GM19023 (cell line): ENCODE data around the gene SLC35B3.
"Not testable (repeated sequence)": the region's sequence is repeated elsewhere in the genome, so short reads cannot be mapped to it uniquely, and the experiment has no call there.

Source experiments
- ATAC-seq: cut with Tn5 transposase; IDR thresholded peaks from one replicate; pipeline ENCODE4 v1.9.1; 2021; ENCODE audit warnings: mild to moderate bottlenecking, moderate library complexity; ENCODE audit not compliant: unreplicated experiment

Gene SLC35B3

GRCh38 chr6:8415280-8415679 is 20.1 kb downstream of the SLC35B3 start:
- ATAC-seq, result no peak

DNA sequence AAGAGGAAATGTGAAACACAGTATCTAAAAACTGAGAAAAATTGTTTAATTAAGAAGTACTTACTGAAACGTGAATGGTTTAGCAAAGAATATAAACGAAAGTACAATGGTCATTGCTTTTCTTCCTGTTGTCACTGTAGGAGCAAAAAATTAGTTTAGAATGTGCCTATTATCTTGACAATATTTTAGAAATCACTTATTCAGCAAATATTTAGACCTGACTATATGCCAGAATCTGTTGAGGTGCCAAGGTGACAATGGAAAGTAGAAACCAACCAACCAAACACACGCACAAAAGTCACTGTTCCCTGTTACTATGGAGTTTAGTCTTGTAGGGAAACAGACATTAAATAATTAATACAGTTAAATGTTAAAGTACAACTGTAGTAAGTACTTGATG is 20.5 kb downstream of the SLC35B3 start:
- no peak for ATAC-seq

DNA sequence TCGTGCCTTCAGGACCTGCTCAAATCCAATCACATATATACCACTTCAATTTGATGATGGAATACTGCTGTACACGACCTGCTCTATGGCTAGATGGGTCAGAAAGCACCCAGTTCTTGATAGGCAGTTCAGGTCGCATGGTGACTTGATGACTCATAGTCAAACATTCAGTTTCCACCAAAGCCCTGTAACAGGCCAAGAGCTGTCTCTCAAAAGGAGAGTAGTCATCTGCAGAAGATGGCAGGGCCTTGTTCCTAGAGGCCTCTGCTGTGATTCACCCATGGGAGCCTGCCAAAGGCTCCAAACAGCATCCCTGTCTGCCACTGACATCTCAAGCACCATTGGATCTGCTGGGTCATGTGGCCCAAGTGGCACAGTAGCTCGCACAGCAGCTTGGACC is 29.4 kb downstream of the SLC35B3 start:
- ATAC-seq, result not testable (repeated sequence)

DNA sequence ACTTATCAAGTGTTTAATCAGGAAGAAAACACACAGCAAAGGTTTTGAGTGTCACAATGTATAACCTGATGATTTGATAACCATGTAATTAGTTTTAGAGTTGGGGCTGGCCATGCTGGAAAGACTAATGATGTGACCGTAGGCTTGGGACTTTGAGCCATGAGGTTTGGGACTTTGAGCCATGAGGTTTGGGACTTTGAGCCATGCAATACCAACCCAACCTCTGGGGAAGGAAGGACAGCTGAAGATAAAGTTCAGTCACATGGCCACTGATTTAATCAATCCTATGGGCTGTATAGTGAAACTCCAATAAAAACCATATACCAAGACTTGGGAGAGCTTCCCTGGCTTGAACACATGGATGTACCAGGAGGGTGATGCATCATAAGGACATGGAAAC is 32.8 kb downstream of the SLC35B3 start:
- ATAC-seq, result no peak

DNA sequence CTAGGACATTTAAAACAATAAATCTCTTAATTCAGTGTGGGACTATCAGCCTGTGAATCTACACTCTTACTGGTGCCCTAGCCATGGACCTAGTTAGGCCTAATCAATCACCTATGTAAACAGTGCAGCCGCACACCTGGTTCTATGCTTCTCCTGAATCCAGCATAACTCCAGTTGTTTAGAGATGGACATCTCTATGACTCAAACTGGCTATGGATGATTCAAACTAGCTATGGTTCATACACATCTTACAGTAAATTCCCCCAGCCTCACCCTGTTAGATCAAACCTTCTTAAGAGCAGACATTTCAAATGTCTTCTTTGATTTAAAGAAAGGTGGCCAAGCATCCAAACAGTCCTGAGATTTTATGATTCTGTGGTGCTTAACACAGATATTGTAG is 34.7 kb downstream of the SLC35B3 start:
- ATAC-seq, result no peak

DNA sequence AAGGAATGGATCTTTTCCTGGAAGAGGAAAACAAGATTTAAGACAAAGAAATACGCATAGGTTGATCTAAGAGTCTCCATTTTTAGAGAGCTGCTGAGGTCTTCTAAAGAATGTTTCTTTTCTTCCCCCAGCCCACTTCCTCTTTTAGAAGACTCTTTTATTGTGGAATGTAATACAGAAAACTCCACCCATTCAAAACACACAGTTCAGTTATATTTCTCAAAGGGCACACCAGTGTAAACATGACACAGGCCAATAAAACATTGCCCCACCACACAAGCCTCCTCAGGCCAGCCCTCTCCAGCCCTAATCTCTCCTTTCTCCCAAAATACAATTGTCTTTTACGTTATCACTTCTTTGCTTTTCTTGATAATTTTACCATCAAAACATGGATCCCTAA is 42.8 kb downstream of the SLC35B3 start:
- ATAC-seq, result no peak

GRCh38 chr6:8391934-8392333 is 43.4 kb downstream of the SLC35B3 start:
- no peak for ATAC-seq

DNA sequence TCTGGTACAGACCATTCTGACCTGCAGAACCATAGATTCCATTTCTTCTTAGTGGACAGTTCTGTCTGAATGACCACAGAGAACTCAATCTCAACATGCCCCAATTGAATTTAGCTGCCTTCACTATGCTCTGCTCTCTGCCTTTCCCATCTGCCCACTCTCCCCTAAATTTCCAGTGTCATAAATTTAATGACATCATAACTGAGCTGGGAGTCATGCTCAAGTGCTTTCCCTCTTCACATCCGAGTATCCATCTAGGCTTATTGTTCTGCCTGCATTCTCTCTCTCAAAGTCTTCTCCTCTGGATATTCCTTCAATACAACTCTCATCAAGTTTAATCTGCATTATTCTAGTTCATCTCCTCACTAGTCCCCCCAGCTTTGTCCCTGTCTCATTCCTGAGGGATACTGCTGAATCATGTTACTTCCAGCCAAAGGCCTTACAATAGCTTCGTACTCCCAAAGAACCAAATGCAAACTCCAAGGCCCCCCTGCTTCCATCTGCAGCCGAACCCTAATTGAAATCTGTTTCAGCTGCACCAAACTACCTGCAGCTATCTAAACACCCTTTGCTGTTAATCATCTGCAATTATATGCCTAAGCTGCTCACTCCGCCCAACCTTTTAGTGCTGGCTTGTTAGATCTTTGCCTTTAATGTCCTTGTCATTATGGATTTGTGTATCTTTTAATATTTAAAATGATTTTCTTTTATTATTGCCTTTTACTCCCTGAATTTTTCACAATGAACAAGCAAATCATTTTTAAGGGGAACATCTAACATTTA is 46.1 kb downstream of the SLC35B3 start:
- ATAC-seq, result no peak

GRCh38 chr6:8387942-8388437 is 47.4 kb downstream of the SLC35B3 start:
- no peak for ATAC-seq

- ATAC-seq, result no peak
Observed at GRCh38 chr6:8383584-8383983, 51.8 kb downstream of the SLC35B3 start.

DNA sequence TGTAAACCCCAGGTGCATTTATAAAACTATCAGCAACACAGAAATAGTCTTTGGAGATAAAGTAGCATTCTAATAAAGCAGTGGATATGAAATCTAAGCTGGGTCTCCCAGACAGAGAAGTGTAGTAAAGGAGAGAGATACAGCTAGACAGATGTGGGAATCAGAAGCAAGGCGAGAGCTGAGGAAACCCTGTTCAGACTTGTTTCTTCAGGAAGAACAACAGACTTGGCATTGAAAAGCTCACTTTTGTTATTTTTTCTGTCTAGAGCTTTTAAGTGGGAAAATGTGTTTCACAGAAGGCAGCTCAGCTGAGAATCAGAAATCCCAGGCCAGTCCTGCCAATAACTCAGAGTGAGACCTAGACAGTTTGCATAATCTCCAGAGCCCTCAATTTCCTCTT is 52.9 kb downstream of the SLC35B3 start:
- ATAC-seq, result no peak

- no peak for ATAC-seq
Observed at GRCh38 chr6:8375916-8376315, 59.4 kb downstream of the SLC35B3 start.
